Measurements from ENCODE around the gene VWA2.

Gene VWA2

DNA sequence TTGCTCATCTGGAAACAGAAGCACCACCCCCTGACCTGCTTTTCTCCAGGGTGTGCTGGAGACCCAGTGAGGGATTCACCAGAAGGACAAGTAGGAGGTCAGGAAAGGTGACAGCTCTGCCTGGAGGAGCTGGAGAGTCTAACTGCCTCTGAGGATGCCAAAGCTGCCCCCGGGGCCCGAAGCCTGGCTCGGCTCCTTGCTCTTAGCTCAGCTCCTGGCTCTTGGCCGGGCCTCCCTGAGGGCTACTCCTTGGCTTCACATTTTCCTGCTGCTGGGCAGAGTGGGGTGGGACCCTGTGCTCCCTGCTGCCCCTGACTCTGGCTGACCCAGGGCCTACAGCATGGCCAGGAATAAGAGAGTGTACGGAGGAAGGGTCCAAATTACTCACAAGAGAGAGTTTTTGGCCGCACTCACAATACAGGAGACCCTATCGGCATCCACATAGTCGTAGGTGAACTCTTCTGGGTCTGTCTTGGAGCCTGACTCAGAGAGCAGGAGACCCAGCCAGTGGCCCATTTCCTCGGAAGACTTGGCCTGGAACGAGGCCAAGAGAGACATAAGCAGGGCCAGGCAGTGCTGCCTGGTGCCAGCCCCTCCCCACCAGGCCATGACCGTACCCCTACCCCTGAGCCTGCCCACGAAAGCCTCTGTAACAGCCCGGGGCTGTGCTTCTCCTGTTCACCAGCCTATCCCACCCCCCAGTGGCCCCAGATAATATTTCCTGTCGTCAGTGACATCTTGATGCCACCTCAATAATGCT, 63.1 kb downstream of the VWA2 start:
- H3K4me3 ChIP-seq (ENCODE audit: low read depth, low read length): no peak overlapping the region
- TF ChIP-seq CTCF (IDR thresholded peaks at IDR 0.05; ENCODE audit: borderline replicate concordance, insufficient read depth, low read depth, low read length): no peak

DNA sequence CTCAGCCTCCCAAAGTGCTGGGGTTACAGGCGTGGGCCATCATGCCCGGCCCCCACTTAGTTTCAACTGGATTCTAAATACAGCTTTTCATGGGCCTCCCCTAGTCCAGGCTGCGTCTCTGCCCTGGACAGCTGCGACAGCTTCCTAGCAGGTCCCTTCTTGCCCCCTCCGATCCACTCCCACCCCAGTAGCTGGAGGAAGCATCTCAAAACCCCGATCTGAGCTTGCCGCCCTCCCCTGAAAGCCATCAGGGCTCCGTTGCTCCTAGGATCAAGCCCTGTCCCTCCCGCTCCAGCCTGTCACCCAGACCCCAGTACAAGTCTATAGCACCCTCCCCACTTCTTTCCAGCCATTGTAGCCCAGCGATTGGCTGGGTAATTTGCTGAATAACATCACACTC, 64.5 kb downstream of the VWA2 start:
- TF ChIP-seq CTCF (IDR thresholded peaks at IDR 0.05; ENCODE audit: borderline replicate concordance, insufficient read depth, low read depth, low read length): no peak
- no peak overlapping the region for H3K4me3 ChIP-seq (ENCODE audit: low read depth, low read length)

DNA sequence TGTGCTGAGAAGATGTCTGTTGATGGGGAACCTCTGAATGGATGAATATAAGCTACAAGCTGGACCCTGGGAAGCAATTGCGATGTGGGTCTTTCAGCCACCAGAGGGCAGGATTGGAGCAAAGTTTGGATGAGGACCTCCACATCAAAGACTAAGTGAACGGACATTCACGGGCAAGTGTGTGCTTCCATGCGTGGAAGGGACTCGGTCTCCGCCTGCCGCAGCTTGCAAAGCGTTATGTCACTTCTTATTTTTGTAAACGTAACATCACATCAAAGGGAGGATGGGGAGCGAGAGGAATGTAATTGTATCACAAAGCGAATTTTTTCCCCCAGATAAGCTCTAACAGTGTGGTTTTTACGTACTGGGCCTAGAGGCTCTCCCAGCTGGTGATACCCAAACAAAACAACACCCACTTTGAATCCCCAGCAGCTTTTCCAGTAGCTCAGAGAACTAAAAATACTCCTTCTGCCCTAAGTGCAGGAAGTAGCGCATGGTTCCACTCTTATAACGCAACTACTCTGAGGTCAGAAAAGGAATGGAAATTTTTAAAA, 65.0 kb downstream of the VWA2 start:
- peak; percentile 78 for TF ChIP-seq CTCF (IDR thresholded peaks at IDR 0.05; ENCODE audit: borderline replicate concordance, insufficient read depth, low read depth, low read length)
- peak overlapping the region; percentile 44 for H3K4me3 ChIP-seq (ENCODE audit: low read depth, low read length)

DNA sequence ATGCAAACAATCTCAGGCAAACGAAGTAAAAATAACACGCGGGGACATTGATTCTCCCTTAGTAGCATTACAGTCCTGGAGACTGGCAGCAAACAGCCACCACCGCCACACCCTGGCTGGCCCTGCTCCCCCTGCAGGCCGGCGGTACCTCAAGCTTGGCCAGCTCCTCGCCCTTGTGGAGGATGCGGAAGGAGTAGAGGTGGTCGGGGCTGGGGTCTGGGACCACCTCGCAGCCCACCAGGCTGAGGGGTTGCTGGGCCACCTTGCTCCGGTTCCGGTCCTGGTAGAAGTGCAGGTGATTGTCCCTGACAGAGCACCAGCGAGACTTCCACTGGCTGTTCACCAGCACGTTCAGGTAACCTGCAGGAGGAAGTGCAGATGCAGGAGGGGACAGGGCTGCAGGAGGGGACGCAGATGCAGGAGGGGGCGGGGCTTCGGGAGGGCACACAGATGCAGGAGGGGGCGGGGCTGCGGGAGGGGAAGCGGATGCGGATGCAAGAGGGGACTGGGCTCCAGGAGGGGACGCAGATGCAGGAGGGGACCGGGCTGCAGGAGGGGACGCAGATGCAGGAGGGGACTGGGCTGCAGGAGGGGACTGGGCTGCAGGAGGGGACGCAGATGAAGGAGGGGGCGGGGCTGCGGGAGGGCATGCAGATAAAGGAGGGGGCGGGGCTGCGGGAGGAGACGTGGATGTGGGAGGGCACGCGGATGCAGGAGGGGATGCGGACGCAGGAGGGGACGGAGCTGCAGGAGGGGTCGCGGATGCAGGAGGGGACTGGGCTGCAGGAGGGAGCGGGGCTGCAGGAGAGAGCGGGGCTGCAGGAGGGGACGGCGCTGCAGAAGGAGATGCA, 65.7 kb downstream of the VWA2 start:
- TF ChIP-seq CTCF (IDR thresholded peaks at IDR 0.05; ENCODE audit: borderline replicate concordance, insufficient read depth, low read depth, low read length): peak; percentile 78

DNA sequence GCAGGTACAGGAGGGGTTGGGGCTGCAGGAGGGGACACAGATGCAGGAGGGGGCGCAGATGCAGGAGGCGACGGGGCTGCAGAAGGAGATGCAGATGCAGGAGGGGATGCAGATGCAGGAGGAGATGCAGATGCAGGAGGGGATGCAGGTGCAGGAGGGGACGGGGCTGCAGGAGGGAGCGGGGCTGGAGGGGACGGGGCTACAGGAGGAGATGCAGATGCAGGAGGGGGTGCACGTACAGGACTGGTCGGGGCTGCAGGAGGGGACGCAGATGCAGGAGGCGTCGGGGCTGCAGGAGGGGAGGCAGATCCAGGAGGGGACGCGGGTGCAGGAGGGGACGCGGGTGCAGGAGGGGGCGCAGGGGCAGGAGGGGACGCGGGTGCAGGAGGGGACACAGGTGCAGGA, 66.5 kb downstream of the VWA2 start:
- TF ChIP-seq CTCF (IDR thresholded peaks at IDR 0.05; ENCODE audit: borderline replicate concordance, insufficient read depth, low read depth, low read length): no peak
- H3K4me3 ChIP-seq (ENCODE audit: low read depth, low read length): no peak overlapping the region

More for the DNA sequence above, 65.7 kb downstream of the VWA2 start:
- H3K4me3 ChIP-seq (ENCODE audit: low read depth, low read length): peak overlapping the region; percentile 44

DNA sequence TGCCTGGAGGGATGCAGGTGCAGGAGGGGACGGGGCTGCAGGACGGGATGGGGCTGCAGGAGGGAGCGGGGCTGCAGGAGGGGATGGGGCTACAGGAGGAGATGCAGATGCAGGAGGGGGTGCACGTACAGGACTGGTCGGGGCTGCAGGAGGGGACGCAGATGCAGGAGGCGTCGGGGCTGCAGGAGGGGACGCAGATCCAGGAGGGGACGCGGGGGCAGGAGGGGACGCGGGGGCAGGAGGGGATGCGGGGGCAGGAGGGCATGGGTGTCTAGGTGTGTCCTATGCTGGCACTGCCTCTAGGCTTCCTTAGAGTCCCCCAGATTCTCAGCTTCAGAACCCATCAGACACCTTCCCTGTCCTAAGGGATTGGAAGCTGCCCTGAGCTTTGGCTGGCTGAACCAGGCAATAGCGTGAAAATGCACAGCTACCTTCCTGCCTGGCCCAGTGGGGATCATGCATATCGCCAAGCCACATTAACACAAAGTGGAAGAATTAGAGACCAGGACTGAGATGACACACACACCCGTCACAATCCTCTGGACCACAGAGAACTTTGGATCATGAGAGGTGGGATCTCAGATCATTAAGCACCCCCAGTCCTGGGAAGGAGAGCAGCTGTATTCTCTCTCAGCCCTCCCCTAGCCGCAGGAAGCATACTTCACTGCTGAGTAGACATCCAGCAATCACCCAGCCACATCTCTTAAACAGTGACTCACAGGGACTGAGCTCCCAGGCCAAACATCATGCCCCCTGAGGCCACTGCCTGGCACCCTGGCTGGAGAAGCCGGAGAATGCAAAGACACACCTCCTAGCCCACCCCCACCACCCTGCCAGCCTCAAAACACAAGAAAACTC, 67.3 kb downstream of the VWA2 start:
- no peak for TF ChIP-seq CTCF (IDR thresholded peaks at IDR 0.05; ENCODE audit: borderline replicate concordance, insufficient read depth, low read depth, low read length)
- no peak overlapping the region for H3K4me3 ChIP-seq (ENCODE audit: low read depth, low read length)
